PFSK-1 (cell line): Measurements from ENCODE around the gene ZFYVE1.

Experiments
- FOXP2 ChIP-seq: optimal IDR thresholded peaks from 2 replicates; pipeline ENCODE3; 2011; ENCODE audit warnings: borderline replicate concordance, control low read depth, inconsistent platforms; ENCODE audit not compliant: insufficient read depth; ENCODE audit errors: extremely low read length, extremely low read depth
- POLR2AphosphoS5 ChIP-seq: IDR thresholded peaks from 2 replicates; pipeline ENCODE4 v1.6.1; 2012; ENCODE audit warnings: low read depth, mild to moderate bottlenecking, control low read depth, low read length, moderate library complexity
- SIN3A ChIP-seq: IDR thresholded peaks from 2 replicates; pipeline ENCODE4 v1.6.1; 2012; ENCODE audit warnings: mild to moderate bottlenecking, low read length, moderate library complexity, borderline replicate concordance; ENCODE audit not compliant: insufficient read depth
- TAF1 ChIP-seq: IDR thresholded peaks from 2 replicates; pipeline ENCODE4 v1.6.1; 2012; ENCODE audit warnings: low read length, control low read depth, borderline replicate concordance; ENCODE audit not compliant: insufficient read depth
- TF ChIP-seq, protein P1 (sequence below), 2 experiments: IDR thresholded peaks; 2 replicates each; pipeline versions ENCODE4 v1.6.1 to v1.8.0; 2011 to 2012; ENCODE audit warnings: low read depth in 2 of 2, low read length in 2 of 2, control low read depth in 1 of 2, inconsistent platforms in 1 of 2, mild to moderate bottlenecking in 1 of 2, moderate library complexity in 1 of 2; ENCODE audit not compliant: insufficient read depth in 1 of 2

GRCh38 chr14:73058224-73058921, 31.5 kb upstream of the ZFYVE1 start, which contains the start of gene RBM25:
- TF ChIP-seq TAF1: peak; percentile 79; the same call in 1 of the 2 replicates
- TF ChIP-seq SIN3A: no peak
- TF ChIP-seq POLR2AphosphoS5: peak; percentile 90
- TF ChIP-seq, protein P1, sequence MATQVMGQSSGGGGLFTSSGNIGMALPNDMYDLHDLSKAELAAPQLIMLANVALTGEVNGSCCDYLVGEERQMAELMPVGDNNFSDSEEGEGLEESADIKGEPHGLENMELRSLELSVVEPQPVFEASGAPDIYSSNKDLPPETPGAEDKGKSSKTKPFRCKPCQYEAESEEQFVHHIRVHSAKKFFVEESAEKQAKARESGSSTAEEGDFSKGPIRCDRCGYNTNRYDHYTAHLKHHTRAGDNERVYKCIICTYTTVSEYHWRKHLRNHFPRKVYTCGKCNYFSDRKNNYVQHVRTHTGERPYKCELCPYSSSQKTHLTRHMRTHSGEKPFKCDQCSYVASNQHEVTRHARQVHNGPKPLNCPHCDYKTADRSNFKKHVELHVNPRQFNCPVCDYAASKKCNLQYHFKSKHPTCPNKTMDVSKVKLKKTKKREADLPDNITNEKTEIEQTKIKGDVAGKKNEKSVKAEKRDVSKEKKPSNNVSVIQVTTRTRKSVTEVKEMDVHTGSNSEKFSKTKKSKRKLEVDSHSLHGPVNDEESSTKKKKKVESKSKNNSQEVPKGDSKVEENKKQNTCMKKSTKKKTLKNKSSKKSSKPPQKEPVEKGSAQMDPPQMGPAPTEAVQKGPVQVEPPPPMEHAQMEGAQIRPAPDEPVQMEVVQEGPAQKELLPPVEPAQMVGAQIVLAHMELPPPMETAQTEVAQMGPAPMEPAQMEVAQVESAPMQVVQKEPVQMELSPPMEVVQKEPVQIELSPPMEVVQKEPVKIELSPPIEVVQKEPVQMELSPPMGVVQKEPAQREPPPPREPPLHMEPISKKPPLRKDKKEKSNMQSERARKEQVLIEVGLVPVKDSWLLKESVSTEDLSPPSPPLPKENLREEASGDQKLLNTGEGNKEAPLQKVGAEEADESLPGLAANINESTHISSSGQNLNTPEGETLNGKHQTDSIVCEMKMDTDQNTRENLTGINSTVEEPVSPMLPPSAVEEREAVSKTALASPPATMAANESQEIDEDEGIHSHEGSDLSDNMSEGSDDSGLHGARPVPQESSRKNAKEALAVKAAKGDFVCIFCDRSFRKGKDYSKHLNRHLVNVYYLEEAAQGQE (IDR thresholded peaks at IDR 0.05; ENCODE audit: insufficient read depth in 1 of 2, low read depth in 2 of 2, low read length in 2 of 2): 0 out of 4 replicates have a peak, but pooled peaks have one; percentile 6 to 19
- peak; percentile 64 for TF ChIP-seq FOXP2
